ENCODE measurements around the gene HOMEZ. TPM values are rescaled to one million over a fixed set of nuclear protein-coding genes. Genes with fewer than 3 reads are reported as not detected.

The HOMEZ gene
- total and polyA plus RNA-seq, 2 of the 8 experiments (the other 6 are each of a cell fraction or from before 2014, with no cell fraction given): 9.1 to 15.9 TPM

DNA sequence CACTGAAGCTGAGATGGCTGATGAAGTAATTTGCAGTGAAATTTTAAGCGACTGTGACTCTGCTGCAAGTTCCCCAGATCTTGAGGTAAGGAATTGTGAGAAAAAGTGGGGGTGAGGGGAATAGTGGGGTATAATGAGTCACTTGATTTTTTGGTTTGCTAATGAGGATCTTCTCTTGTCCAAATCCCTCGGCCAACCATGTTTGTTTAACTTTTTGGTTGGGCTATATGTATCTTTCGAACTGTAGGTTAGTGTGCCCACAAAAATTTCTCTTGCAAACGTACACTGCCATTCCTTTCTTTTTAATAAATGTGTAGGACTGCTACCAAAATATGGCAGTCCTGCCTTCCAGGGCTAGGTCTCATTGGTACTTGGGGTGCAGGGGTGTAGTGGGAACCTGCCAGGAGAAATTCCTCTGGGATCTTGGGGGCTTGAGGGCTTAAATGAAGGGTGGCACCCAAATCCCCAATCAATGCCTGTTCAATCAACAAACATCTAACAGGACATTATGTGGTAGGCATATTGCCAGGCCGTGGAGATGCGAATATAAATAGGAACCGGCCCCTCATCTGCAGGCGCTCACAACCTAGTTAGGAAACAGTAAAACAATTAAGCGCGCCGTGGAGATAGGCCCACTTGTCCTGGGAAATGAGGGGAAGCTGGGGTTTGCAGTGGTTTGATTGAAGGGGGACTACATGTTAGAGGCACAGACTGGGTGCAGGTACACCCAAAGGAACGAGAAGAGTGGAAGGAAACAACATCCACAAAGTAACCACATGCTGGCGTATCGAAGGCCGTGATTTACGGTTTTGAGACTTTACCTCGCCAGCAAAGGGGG is 34.0 kb upstream of the HOMEZ start:
- no peaks in the 10 kb centered on the region for H3K9me3 ChIP-seq (ENCODE audit: insufficient read depth in 2 of 2, low read depth in 1 of 2, low read length in 1 of 2)
- H3K9ac ChIP-seq (replicated peaks in 1 of 4; ENCODE audit: extremely low read depth in 1 of 4, low read depth in 3 of 4, low read length in 3 of 4): peak overlapping the region in 3 of 4 experiments; percentile 78 to 89 (median 79); a peak in 6 of 7 replicates
- H3K27me3 ChIP-seq (replicated peaks in 1 of 4; ENCODE audit: control insufficient read depth in 3 of 4, extremely low read depth in 1 of 4, insufficient read depth in 3 of 4, low read length in 3 of 4): no peaks in the 10 kb centered on the region
- H2BK5ac ChIP-seq (ENCODE audit: low read depth, low read length): peak overlapping the region; percentile 96
- peak overlapping the region; percentile 88 for H4K91ac ChIP-seq (replicated peaks; ENCODE audit: insufficient read length, low read length)
- no peak overlapping the region for H2BK120ac ChIP-seq (replicated peaks; ENCODE audit: low read depth, low read length)
- no peak overlapping the region for H3K4ac ChIP-seq (replicated peaks; ENCODE audit: insufficient read length, low read depth, low read length)
- 92% methylated on average over 17 of the region's 17 CpGs; no CpG with 5 or more reads in 1 of the 2 experiments for WGBS, 2 experiments (ENCODE audit: extremely low coverage in 1 of 2, insufficient coverage in 1 of 2, insufficient read length in 1 of 2, insufficient replicate concordance in 2 of 2, low coverage in 1 of 2, low lambda C conversion rate in 2 of 2, missing lambda C conversion rate in 1 of 2)
- H3K79me1 ChIP-seq (ENCODE audit: low read depth, low read length): peaks cover 10% of the 10 kb centered on the region; the same call in 1 of the 2 replicates
- peaks cover 11 to 17% of the 10 kb centered on the region in 2 experiments for H3K79me2 ChIP-seq (ENCODE audit: control insufficient read depth in 1 of 2, insufficient read depth in 2 of 2, low read length in 2 of 2)
- H3K14ac ChIP-seq (ENCODE audit: insufficient read length): no peak overlapping the region
- DNase-seq (ENCODE audit: low read depth in 1 of 2, low spot score in 2 of 2): peak in 1 of 2 experiments; percentile 28
- peaks cover 10% of the 10 kb centered on the region for H3K23me2 ChIP-seq (ENCODE audit: low read depth, low read length)
- peak overlapping the region; percentile 96; the same call in 1 of the 2 replicates for H4K8ac ChIP-seq (ENCODE audit: extremely low read depth, insufficient read depth, low read length)
- H3K27ac ChIP-seq (ENCODE audit: low read depth, low read length): peak overlapping the region; percentile 92
- ChIA-PET CTCF (ENCODE audit: partially characterized antibody) (interaction anchor here (0.8 to 3.8 kb wide), 13 partner anchors 9 to 251 kb away, joined by 3 to 28 read pairs (median 4); partner anchors contain the start of genes BCL2L2 and SLC22A17), POLR2A (ENCODE audit: partially characterized antibody) (interaction anchor here (0.6 to 4.7 kb wide), 15 partner anchors 13 to 849 kb away, joined by 3 to 48 read pairs (median 5); partner anchors contain the start of genes ACIN1, BCL2L2, C14orf119 and CMTM5)
- H3K4me3 ChIP-seq (ENCODE audit: extremely low read depth in 1 of 4, insufficient read depth in 2 of 4, low read depth in 3 of 4, low read length in 4 of 4): peak overlapping the region; percentile 35 to 62 (median 54)
- H3K4me2 ChIP-seq (ENCODE audit: insufficient read depth in 1 of 2, low read depth in 2 of 2, low read length in 2 of 2): peak overlapping the region; percentile 85 to 98
- H3K56ac ChIP-seq (replicated peaks; ENCODE audit: insufficient read length, low read depth, low read length): no peak overlapping the region
- no peak overlapping the region for H3K23ac ChIP-seq (ENCODE audit: insufficient read length)
- peak overlapping the region; percentile 77 for H2BK12ac ChIP-seq (ENCODE audit: low read depth, low read length)
- H2AFZ ChIP-seq (ENCODE audit: low read length): no peak overlapping the region
- H2BK15ac ChIP-seq (ENCODE audit: low read length): 0 out of 2 replicates have a peak overlapping the region, but pooled peaks have one; percentile 31
- no peak for FAIRE-seq
- no peaks in the 10 kb centered on the region for H4K20me1 ChIP-seq (replicated peaks in 1 of 2; ENCODE audit: control insufficient read depth in 1 of 2, insufficient read depth in 2 of 2, low read length in 2 of 2)
- H2AK5ac ChIP-seq (ENCODE audit: low read depth, low read length): peak overlapping the region; percentile 56; the same call in 1 of the 2 replicates
- H3K18ac ChIP-seq (ENCODE audit: extremely low read depth, low read length): peak overlapping the region; percentile 42; the same call in 1 of the 2 replicates
- peaks cover 8 to 27% (median 20%) of the 10 kb centered on the region in 4 experiments; a peak in 7 of 8 replicates for H3K36me3 ChIP-seq (ENCODE audit: control insufficient read depth in 2 of 4, insufficient read depth in 4 of 4, low read length in 3 of 4)
- peak overlapping the region; percentile 82 for H4K5ac ChIP-seq (ENCODE audit: insufficient read length, low read depth, low read length)
- H3K4me1 ChIP-seq (replicated peaks in 1 of 4; ENCODE audit: control insufficient read depth in 3 of 4, insufficient read depth in 4 of 4, low read length in 3 of 4): peaks cover 0 to 6% (median 2%) of the 10 kb centered on the region in 4 experiments; a peak in 6 of 7 replicates
- H2BK20ac ChIP-seq (ENCODE audit: low read length): 0 out of 2 replicates have a peak overlapping the region, but pooled peaks have one; percentile 23
- TF ChIP-seq SP2 (IDR thresholded peaks at IDR 0.05; ENCODE audit: low read length) (no peak), HDAC2 (IDR thresholded peaks at IDR 0.05; ENCODE audit: borderline replicate concordance in 1 of 2, low read depth in 2 of 2, low read length in 2 of 2) (no peak), TAF1 (IDR thresholded peaks at IDR 0.05; ENCODE audit: low read depth, low read length) (no peak), ATF3 (IDR thresholded peaks at IDR 0.05; ENCODE audit: insufficient read depth, low read depth, low read length) (no peak), POU5F1 (IDR thresholded peaks at IDR 0.05; ENCODE audit: low read depth, low read length) (no peak), SIX5 (IDR thresholded peaks at IDR 0.05; ENCODE audit: low read depth, low read length) (no peak), BACH1 (IDR thresholded peaks at IDR 0.05; ENCODE audit: low read length) (no peak), RFX5 (IDR thresholded peaks at IDR 0.05; ENCODE audit: borderline replicate concordance, low read depth, low read length) (no peak), ASH2L (IDR thresholded peaks at IDR 0.05; ENCODE audit: low read length) (no peak), POLR2AphosphoS5 (IDR thresholded peaks at IDR 0.05; ENCODE audit: low read depth, low read length) (no peak; the same call in 1 of the 2 replicates)

Data from H1 (cell line).